HG03039 (cell line): ENCODE results near the gene CTAG2.
"Not testable (repeated sequence)": the region's sequence is repeated elsewhere in the genome, so short reads cannot be mapped to it uniquely, and the experiment has no call there.

Source experiments
- ATAC-seq: cut with Tn5 transposase; IDR thresholded peaks from one replicate; pipeline ENCODE4 v1.9.1; 2021; ENCODE audit warnings: mild to moderate bottlenecking, moderate library complexity; ENCODE audit not compliant: unreplicated experiment

The CTAG2 gene

DNA sequence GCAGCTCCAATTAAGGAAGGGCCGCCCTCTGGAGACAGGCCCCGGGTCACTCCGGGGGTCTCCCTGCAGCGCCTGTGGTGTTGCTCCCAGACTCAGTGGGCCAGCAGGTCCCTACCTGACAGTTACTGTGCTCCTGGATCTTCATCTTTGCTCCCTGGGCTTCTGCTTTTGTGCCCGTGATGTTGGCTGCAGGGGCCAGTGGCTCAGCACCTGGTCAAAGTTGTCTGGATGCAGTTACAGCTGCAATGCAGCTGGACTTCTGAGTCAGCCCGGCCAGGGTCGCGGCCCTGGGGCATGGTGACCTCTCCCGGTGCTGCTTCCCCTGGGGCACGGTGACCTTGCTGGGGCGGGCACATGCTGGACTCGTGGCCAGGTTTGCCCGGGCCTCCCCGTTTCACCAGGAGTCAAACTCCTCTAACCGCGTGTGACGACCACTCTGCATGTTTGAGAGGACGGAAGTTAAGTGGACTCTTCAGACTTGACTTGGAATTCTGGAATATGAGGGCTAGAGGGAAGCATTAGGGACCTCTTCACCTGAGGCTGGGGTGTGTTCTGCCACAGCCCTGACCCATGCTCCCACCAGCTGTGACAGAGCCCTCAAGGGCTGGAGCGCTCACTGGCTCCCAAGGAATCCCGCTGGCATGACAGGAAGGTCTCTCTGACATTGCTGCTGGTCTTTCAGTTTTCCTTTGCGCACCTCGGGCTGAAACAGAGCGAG, 3.7 kb downstream of the CTAG2 start:
- ATAC-seq: no peak

- ATAC-seq: no peak
Measured at GRCh38 chrX:154648931-154649330, 4.4 kb downstream of the CTAG2 start.

DNA sequence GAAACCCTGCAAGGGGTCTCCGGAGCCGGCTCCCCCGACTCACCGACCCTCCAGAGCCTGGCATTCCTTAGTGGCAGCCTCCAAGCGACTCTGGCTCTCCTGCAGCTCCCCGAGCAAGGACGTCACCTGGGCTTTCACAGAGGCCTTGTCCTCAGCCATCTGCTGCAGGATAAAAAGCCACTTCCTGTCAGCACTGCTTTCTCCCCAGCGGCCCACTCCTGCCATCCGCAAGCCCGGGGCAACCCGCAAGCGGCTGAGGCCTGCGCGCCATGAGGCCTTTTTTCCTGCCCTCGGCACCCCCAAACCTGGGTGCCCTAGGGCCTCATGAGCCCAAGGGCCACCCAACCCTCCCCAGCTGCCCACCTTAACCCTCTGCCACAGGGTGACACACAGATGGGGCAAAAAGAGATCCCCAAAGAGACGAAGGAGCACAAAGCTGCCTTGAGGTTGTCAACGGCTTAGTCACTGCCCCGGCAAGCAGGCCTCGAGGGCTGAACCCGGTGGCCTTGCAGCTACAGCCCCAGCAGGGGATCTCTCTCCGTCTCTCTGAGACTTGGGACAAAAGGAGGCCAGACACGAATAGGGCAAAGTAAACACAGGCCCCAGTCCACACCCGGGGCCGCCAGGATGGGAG, 7.5 kb downstream of the CTAG2 start:
- ATAC-seq: not testable (repeated sequence)

GRCh38 chrX:154643708-154644107, 9.7 kb downstream of the CTAG2 start:
- not testable (repeated sequence) for ATAC-seq

- not testable (repeated sequence) for ATAC-seq
Measured at GRCh38 chrX:154641740-154642139, 11.6 kb downstream of the CTAG2 start.

GRCh38 chrX:154633661-154634060, 19.7 kb downstream of the CTAG2 start:
- not testable (repeated sequence) for ATAC-seq

- not testable (repeated sequence) for ATAC-seq
Measured at GRCh38 chrX:154630949-154631348, 22.4 kb downstream of the CTAG2 start.

DNA sequence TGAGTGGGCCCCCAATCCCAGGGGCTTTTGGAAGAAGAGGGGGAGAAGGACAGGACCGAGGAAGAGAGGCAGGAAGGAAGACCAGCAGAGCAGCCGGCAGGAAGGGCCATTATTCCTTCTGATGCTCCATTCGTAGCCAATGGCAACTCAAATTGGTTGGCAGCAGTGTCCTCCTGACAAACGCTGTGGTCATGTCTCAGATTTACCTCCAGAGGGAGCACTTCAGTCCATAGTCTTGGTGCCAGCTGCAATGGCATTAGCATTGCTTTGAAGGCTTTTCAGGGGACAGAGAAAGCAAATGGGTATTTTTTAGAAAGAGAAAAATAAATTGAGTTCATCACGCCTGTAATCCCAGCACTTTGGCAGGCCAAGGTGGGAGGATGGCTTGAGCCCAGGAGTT, 24.4 kb downstream of the CTAG2 start:
- ATAC-seq: not testable (repeated sequence)

DNA sequence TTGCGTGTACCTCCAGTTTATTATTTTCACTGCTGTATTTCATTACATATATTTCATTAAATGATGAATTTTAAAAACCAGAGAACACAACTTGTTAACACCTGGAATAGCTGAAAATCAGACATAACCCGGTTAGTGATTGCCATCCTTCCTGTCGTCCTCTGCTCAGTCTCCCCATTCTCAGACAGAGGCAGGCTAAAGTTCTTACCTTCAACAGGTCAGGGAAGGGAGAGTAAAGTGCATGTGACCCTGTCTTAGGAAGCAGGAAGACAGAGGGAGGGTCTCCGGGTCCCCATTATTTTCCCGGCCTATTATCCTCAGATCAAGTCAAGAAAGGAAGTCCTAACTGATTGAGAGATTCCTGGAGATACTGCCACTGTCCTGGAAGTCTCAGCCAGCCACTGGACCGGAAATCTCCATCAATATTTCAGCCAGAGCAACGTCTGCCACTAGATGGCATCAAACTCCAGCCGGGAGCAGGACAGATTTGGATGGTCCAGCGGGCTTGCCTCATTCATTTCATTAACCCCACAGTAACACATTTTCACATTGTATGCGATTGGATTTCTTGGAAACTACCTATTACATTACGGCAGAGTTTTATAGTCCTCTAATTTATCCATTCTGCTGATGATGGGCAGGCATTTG, 32.5 kb downstream of the CTAG2 start:
- ATAC-seq: not testable (repeated sequence)

DNA sequence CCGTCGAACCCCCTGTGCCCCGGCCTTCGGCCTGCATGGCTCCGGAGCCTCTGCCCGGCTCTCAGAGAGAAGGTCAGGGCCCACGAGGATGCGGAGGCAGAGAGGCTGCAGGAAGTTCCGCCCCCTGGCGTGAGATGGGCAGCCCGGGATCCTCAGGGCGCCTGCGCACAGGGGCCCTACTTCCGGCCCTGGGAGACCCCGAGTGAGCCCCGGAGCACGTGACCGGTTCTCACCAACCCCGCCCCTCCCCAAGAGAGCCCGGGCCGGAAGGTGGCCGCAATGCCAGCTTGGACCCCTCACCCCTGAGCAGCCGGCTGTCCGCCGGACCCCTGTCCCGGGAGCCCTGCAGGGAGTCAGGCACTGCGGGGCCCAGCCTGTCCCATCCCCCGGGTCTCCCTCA, 34.2 kb downstream of the CTAG2 start, which contains the start of gene CTAG1B:
Gene CTAG1B, minus strand, starts transcription at position 101 of the 400 bp plus-strand sequence. Its CDS starts 64 bp downstream, at position 37.
- ATAC-seq: not testable (repeated sequence)

DNA sequence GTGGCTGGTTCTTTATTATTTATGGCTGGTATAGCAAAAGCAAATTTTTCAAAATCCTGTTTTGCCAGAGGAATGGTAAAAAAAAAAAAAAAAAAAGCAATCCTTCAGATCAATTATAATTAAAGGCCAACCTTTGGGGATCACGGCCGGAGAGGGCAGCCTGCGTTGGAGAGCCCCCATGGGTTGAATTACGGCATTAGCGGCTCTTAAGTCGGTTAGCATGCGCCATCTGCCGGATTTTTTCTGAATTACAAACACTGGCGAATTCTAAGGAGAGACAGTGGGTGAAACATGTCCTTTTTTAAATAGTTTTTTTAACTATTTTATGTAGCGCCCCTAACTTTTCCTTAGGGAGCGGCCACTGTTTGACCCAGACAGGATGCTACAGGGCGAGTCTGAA, 39.8 kb downstream of the CTAG2 start:
- not testable (repeated sequence) for ATAC-seq

GRCh38 chrX:154611146-154611545, 42.2 kb downstream of the CTAG2 start:
- not testable (repeated sequence) for ATAC-seq

GRCh38 chrX:154608823-154609222, 44.6 kb downstream of the CTAG2 start:
- ATAC-seq: not testable (repeated sequence)

DNA sequence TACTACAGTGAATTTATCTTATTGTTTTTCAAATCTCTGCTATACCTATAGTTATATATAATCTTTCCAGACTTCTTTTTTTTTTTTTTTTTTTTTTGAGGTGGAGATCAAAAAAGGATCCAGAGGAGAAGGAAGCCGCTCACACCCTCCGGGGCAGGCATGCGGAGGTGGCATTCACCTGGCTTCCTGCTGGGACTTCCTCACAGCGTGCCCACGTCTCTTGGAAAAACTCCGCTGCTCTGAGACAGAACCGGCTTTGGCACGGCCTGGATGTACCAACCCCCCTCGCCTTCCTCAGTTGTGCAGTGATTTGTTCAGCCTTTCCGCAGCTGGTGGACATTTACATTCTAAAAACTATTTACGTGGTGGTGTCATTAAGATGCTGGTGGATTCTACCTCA, 45.4 kb downstream of the CTAG2 start:
- ATAC-seq: not testable (repeated sequence)

DNA sequence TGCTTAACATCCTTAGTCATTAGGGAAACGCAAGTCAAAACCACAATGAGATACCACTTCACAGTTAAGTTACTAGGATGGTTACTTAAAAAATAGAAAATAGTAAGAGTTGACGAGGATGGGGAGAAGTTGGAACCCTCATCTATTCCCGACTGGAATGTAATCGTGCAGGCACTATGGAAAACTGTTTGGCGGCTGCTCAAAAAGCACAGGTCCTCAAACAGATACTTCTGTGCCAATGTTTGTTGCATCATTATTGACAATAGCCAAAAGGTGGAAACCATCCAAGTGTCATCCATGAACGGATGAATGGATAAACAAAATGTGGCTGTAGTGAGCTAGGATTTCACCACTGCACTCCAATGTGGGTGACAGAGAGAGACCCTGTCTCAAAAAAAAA, 46.0 kb downstream of the CTAG2 start:
- ATAC-seq: no peak

- no peak for ATAC-seq
Measured at GRCh38 chrX:154605566-154605965, 47.8 kb downstream of the CTAG2 start.

GRCh38 chrX:154603438-154604430, 49.6 kb downstream of the CTAG2 start:
- ATAC-seq: no peak

- no peak for ATAC-seq
Measured at GRCh38 chrX:154602766-154603437, 50.5 kb downstream of the CTAG2 start.

DNA sequence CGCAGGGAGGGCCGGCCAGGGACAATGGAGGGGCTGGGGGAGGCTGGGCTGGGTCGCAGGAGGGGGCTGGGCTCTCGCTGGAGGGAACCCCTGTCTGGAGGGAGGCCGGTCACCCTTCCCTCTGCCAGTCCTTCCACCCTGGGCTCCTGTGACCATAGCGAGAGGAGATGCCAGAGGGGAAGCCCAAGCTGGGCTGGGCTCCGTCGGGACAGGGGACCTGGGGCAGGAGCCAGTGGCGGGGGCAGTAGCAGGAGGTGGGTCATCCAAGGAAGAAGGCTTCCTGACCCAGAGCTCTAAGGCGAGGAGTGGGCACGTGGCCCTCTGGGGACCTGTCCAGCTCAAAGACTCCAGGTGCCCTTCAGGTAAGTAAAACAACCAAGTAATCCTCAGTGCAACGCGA, 51.2 kb downstream of the CTAG2 start:
- no peak for ATAC-seq
